IPS DF 19.7 (cell line): ENCODE data around the gene SSTR4.

Experiments
- DNase-seq: peaks from one replicate; pipeline ENCODE4 v3.0.0-alpha.2; 2013; ENCODE audit warnings: low read depth, low spot score

Gene SSTR4

DNA sequence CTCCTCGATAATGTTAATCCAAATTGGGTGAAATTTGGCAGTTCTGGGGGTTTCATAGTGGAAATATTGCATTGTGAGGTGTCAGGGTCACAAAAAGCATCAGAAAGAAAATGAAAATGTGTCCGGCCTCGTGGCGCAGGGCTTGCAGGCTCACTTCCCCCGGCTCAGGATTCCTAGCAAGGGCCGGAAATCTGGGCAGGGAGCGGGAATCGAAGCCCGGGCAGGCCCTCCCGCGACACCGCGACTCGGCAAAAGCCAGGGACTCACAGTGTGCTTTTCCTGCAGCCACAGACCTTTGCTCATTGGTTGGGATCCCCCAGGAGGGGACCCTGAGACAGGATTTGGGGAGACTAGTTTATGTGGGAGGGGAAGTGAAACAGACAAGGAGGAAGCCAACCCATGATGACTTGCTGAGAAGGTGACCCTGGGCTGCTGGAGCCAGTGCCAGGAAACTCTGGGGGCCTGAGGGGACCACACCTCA, 51.9 kb downstream of the SSTR4 start:
- DNase-seq = no peak

DNA sequence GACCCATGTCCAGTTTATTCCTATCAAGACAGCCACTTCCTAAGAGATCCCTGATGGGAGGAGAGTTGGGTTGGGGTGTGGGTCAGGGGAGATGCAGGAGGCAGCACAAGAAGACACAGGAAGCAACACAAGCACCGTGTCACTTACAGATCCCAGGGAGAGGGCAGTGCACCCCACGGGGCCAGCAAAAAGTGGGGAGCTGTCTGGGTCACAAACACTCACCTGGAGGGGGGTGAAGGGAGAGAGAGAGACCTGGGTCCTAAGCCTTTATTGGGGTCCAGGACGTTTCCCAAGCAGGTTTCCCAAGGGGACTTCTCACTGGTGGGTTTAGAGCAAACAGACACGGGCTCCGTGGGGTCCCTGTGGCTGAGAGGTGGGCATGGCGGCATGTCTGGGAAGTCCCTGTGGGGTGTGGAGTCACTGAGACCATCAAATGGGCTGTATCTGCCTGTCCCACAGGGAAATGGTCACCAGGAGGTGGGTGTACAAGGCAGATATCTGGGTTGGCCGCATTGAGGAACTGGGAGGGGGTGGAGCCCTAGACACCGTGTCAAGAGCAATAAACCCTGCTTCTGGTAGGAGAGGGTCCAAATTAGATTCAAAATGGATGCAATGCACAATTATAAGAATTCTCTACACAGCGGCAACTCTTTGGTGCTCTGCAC, 52.6 kb downstream of the SSTR4 start:
- no peak for DNase-seq
